GM20000 (cell line): Measurements from ENCODE around the gene DNAJC4.
A peak's percentile ranks its signal among the peaks of the same experiment; 100 is the strongest.

ENCODE experiments used
- DNase-seq: peaks from one replicate; pipeline ENCODE4 v3.0.0; 2012; ENCODE audit warnings: low spot score
- TF ChIP-seq, protein P1 (sequence below): IDR thresholded peaks from 2 replicates; pipeline ENCODE4 v1.5.1; 2012; ENCODE audit warnings: mild to moderate bottlenecking, control low read depth; ENCODE audit errors: extremely low read depth, missing control alignments

The DNAJC4 gene

DNA sequence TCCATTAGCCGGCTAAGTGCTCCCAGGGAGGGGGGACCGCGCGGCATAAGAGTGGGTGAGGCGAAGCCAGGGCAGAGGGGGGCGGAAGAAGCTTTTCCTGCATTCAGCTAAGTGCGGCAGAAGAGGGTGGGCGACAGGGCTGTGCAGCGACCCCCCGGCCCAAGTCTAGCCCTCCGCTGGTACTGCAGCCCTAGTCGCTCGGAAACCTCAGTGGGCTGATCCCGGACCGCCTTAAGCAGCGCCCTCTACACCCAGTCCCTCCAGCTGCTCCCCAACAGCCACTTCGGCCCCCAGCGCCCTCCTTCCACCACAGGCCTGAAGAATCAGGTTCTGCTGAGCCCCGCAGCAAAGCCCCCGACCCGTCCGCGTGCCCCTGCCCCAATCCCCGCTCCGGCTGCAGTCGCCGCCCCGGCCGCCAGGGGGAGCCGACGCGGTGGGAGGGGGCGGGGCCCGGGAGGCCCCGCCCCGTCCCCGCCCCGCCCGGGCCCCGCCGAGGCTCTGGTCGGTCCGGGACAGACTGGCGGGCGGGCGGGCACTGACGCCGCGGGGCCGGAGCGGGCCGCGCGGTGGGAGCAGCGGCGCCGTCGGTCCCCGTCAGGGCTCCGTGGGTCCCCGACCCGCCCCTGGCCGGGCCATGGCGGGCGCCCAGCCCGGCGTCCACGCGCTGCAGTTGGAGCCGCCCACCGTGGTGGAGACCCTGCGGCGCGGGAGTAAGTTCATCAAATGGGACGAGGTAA is 20.8 kb downstream of the DNAJC4 start, which contains the start of gene PLCB3:
Gene PLCB3 (plus strand): TSS at position 515 of the 737 bp plus-strand sequence. CDS start 120 bp downstream, at position 635.
- peak; percentile 97 for DNase-seq
- TF ChIP-seq, protein P1, sequence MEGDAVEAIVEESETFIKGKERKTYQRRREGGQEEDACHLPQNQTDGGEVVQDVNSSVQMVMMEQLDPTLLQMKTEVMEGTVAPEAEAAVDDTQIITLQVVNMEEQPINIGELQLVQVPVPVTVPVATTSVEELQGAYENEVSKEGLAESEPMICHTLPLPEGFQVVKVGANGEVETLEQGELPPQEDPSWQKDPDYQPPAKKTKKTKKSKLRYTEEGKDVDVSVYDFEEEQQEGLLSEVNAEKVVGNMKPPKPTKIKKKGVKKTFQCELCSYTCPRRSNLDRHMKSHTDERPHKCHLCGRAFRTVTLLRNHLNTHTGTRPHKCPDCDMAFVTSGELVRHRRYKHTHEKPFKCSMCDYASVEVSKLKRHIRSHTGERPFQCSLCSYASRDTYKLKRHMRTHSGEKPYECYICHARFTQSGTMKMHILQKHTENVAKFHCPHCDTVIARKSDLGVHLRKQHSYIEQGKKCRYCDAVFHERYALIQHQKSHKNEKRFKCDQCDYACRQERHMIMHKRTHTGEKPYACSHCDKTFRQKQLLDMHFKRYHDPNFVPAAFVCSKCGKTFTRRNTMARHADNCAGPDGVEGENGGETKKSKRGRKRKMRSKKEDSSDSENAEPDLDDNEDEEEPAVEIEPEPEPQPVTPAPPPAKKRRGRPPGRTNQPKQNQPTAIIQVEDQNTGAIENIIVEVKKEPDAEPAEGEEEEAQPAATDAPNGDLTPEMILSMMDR, result peak; percentile 75

DNA sequence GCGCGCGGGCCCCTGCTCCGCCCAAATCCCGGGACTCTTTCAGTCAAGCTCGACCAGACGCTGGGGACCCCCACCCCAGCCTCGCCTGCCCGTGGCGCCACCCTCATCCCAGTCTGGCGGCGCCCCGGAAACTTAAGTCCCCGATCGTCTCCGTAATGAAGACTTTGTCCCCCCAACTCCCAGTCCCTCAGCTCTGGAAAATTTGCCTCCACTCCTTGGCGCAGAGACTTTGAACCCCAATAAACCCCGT is 21.3 kb downstream of the DNAJC4 start:
- TF ChIP-seq, protein P1, result no peak
- DNase-seq, result no peak

DNA sequence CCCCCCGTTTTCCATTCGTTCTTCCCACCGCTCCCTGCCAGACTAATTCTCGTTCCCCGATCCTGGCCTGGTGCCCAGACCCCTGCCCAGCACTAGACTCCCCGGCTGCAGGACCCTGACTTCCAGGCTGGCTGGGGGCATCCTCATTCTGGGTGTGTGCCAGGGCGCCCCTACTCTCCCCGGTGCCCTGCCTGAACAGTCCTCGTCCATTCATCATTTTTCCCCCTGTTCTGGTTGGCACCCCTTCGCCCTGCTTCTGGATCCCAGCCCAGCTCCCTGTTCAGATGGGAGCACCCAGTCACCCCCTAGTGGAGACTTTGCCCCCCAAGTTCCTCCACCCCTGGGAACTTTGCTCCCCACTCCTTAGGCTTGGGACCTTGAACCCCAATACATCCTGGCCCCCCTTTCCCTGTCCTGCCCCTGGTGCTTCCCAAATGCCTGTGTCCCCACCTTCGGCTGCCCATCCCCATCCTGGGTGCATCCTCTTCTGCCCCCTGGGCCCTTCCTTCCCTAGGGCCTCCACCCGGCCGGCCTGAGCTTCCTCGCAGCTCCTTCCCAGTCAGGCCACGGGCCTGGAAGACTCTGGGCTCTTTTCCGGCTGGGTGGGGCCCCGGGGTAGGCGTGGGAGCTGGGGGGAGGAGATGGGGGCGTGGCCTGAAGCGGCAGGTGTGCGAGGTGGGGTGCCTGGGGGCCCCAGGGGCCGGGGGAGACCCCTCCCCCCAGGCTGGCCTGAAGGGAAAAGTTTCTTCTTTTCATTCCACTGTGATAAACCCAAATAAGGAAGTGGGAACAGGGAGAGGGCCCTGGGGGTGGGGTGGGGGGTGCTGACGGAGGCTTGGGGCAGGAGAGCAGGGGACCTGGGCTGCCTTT is 21.9 kb downstream of the DNAJC4 start:
- TF ChIP-seq, protein P1, result peak; percentile 41
- DNase-seq, result peak; percentile 69

DNA sequence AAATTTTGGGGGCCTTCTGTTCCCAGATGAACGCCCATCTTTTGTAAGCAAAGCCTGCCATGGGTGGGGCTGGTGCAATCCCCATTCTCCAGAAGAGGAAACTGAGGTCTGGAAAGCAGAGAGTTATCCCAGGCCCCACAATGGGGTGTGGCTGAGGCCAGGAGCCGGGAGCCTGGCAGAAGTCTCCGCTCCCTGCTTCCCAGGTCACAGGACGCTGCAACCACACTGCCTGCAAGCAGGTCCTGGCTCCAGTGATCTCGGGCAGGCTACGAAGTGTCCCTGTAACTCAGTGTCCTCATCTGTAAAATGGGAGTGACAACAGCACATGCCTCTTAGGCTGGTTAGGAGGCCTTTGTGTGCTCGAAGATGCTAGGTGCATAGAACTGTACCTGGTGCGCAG is 22.7 kb downstream of the DNAJC4 start:
- TF ChIP-seq, protein P1, result no peak
- DNase-seq, result no peak

DNA sequence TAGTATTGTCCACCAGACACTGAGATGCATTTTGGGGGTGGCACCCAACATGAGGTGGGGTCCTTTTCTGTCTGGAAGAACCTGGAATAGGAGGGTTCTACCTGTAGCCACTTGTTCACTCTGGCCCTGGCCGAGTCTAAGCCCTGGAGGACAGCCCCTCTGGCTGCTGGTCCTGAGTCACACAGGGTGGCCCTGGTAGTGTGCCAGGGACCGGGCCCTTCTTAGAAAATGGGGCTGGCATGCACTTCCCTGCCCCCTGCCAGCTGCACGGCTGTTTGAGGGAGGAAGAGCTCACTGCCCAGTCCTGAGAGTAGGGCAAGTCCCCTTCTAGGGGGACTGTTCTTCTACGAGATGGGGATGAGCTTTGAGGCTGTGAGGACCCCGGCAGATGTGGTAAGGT is 23.1 kb downstream of the DNAJC4 start:
- TF ChIP-seq, protein P1, result no peak
- no peak for DNase-seq

DNA sequence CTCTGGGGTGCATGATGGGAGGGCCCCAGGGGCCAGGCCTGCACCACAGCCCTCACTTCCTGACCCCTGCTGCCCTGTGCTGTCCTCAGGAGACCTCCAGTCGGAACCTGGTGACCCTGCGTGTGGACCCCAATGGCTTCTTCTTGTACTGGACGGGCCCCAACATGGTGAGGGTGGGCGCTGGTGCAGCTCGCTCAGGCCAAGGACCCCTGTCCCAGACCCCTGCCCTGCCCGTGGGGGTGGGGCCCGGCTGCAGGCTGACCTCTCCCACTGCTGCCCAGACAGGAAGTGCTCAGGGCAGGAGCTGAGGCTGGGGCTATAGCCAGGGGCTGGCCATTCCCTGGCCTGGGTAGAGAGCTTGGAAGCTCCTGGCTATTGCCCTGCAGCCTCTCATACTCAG is 24.0 kb downstream of the DNAJC4 start:
- TF ChIP-seq, protein P1, result no peak

More for the DNA sequence above, 24.0 kb downstream of the DNAJC4 start:
- no peak for DNase-seq
